Cerebellar nuclear complex (tissue), 1 donor: Measurements from ENCODE around the gene MDM4.
"Not testable (repeated sequence)": the region's sequence is repeated elsewhere in the genome, so short reads cannot be mapped to it uniquely, and the experiment has no call there.

Source experiments
- DNase-seq, 2 experiments: peaks; one replicate each; lab custom pipeline; 2025; lab: John Stamatoyannopoulos, UW

Gene MDM4

GRCh38 chr1:204517382-204517781 lies 1.2 kb downstream of the MDM4 start:
- DNase-seq: not testable (repeated sequence)

- no peak for DNase-seq
Measured at GRCh38 chr1:204520834-204521709, 4.9 kb downstream of the MDM4 start.

GRCh38 chr1:204521941-204522521 lies 5.8 kb downstream of the MDM4 start:
- not testable (repeated sequence) for DNase-seq

GRCh38 chr1:204523605-204524215 lies 7.5 kb downstream of the MDM4 start:
- no peak for DNase-seq

- DNase-seq: no peak
Measured at GRCh38 chr1:204524986-204525385, 8.8 kb downstream of the MDM4 start.

- DNase-seq: no peak
Measured at GRCh38 chr1:204528241-204528640, 12.0 kb downstream of the MDM4 start.

GRCh38 chr1:204528677-204529076 lies 12.5 kb downstream of the MDM4 start:
- DNase-seq: no peak

GRCh38 chr1:204529371-204529895 lies 13.2 kb downstream of the MDM4 start:
- no peak for DNase-seq

GRCh38 chr1:204530932-204531331 lies 14.7 kb downstream of the MDM4 start:
- no peak for DNase-seq

GRCh38 chr1:204532832-204533231 lies 16.6 kb downstream of the MDM4 start:
- no peak for DNase-seq

- no peak for DNase-seq
Measured at GRCh38 chr1:204541626-204542025, 25.4 kb downstream of the MDM4 start.

- no peak for DNase-seq
Measured at GRCh38 chr1:204544321-204544720, 28.1 kb downstream of the MDM4 start.

- DNase-seq: no peak
Measured at GRCh38 chr1:204545202-204545601, 29.0 kb downstream of the MDM4 start.

GRCh38 chr1:204545881-204546280 lies 29.7 kb downstream of the MDM4 start:
- no peak for DNase-seq

- no peak for DNase-seq
Measured at GRCh38 chr1:204548265-204548664, 32.1 kb downstream of the MDM4 start.

- no peak for DNase-seq
Measured at GRCh38 chr1:204549313-204549712, 33.1 kb downstream of the MDM4 start.

- no peak for DNase-seq
Measured at GRCh38 chr1:204550926-204551325, 34.7 kb downstream of the MDM4 start.

- DNase-seq: no peak
Measured at GRCh38 chr1:204556458-204557052, 40.3 kb downstream of the MDM4 start.

- no peak for DNase-seq
Measured at GRCh38 chr1:204558467-204558866, 42.3 kb downstream of the MDM4 start.

GRCh38 chr1:204560002-204560401 lies 43.8 kb downstream of the MDM4 start:
- DNase-seq: not testable (repeated sequence)

GRCh38 chr1:204560590-204561150 lies 44.5 kb downstream of the MDM4 start:
- no peak for DNase-seq
